GM23338 (cell line): Measurements from ENCODE around the gene MTHFSD. TPM values are rescaled to one million over a fixed set of nuclear protein-coding genes. Genes with fewer than 3 reads are reported as not detected.

Source experiments
- ATAC-seq: fragments of 200-7000 bp; cut with Tn5 transposase; 3 replicates; pipeline ENCODE4 v1.9.1; 2020
- DNase-seq: peaks from one replicate; pipeline ENCODE4 v3.0.0-alpha.2; 2015; ENCODE audit warnings: low spot score
- H2AFZ ChIP-seq: fragments of 200-600 bp; sonication (generic); 2 replicates; pipeline ENCODE4 v1.8.0; 2016; ENCODE audit warnings: antibody characterized with exemption, mild to moderate bottlenecking, moderate library complexity
- H3F3A ChIP-seq: fragments of 200-600 bp; sonication (generic); replicated peaks from 2 replicates; pipeline ENCODE4 v1.8.0; 2017; ENCODE audit warnings: antibody characterized with exemption, mixed run types, low read depth
- H3K27ac ChIP-seq: fragments of 200-600 bp; sonication (generic); 2 replicates; pipeline ENCODE4 v1.6.1; 2016; ENCODE audit warnings: low read depth
- H3K27me3 ChIP-seq: fragments of 200-600 bp; sonication (generic); 2 replicates; pipeline ENCODE4 v1.8.0; 2016; ENCODE audit warnings: mild to moderate bottlenecking, mixed run types, moderate library complexity; ENCODE audit not compliant: insufficient read depth
- H3K36me3 ChIP-seq: fragments of 200-600 bp; sonication (generic); 2 replicates; pipeline ENCODE4 v1.8.0; 2016; ENCODE audit warnings: mild to moderate bottlenecking; ENCODE audit not compliant: insufficient read depth
- H3K4me1 ChIP-seq: fragments of 200-600 bp; sonication (generic); 2 replicates; pipeline ENCODE4 v1.8.0; 2016; ENCODE audit warnings: mild to moderate bottlenecking, moderate library complexity; ENCODE audit not compliant: insufficient read depth
- H3K4me2 ChIP-seq: fragments of 200-600 bp; sonication (generic); 2 replicates; pipeline ENCODE4 v1.7.1; 2017; ENCODE audit warnings: mixed run types
- H3K4me3 ChIP-seq: fragments of 200-600 bp; sonication (generic); 2 replicates; pipeline ENCODE4 v1.6.1; 2016; ENCODE audit warnings: mixed run types
- H3K79me2 ChIP-seq: fragments of 200-600 bp; sonication (generic); replicated peaks from 2 replicates; pipeline ENCODE4 v1.8.0; 2017; ENCODE audit warnings: mild to moderate bottlenecking; ENCODE audit not compliant: insufficient read depth
- H3K9me2 ChIP-seq: fragments of 200-600 bp; sonication (generic); 2 replicates; pipeline ENCODE4 v1.8.0; 2017; ENCODE audit not compliant: insufficient read depth
- H4K20me1 ChIP-seq: fragments of 200-600 bp; sonication (generic); replicated peaks from 2 replicates; pipeline ENCODE4 v1.8.0; 2017; ENCODE audit warnings: mild to moderate bottlenecking; ENCODE audit not compliant: insufficient read depth
- H3K27ac Mint-ChIP-seq: 2 replicates; pipeline ENCODE4 v1.8.0; 2020; ENCODE audit warnings: inconsistent platforms, mild to moderate bottlenecking, moderate library complexity, mixed read lengths
- H3K27me3 Mint-ChIP-seq: 3 replicates; pipeline ENCODE4 v1.8.0; 2022; ENCODE audit warnings: low read depth, mild to moderate bottlenecking, moderate library complexity, mixed read lengths, inconsistent platforms; ENCODE audit not compliant: insufficient read depth, poor library complexity
- H3K36me3 Mint-ChIP-seq: 3 replicates; pipeline ENCODE4 v1.8.0; 2021; ENCODE audit warnings: low read depth, mild to moderate bottlenecking, inconsistent platforms, moderate library complexity, mixed read lengths
- H3K4me1 Mint-ChIP-seq: 3 replicates; pipeline ENCODE4 v1.8.0; 2020; ENCODE audit warnings: mild to moderate bottlenecking, inconsistent platforms, mixed read lengths
- H3K4me3 Mint-ChIP-seq: 3 replicates; pipeline ENCODE4 v1.8.0; 2021; ENCODE audit warnings: moderate library complexity, mild to moderate bottlenecking, inconsistent platforms, mixed read lengths
- H3K9me3 Mint-ChIP-seq: 3 replicates; pipeline ENCODE4 v1.8.0; 2020; ENCODE audit warnings: moderate library complexity, mild to moderate bottlenecking, inconsistent platforms, mixed read lengths
- CREB1 ChIP-seq: fragments of 250-450 bp; sonication (Bioruptor Pico); IDR thresholded peaks from 2 replicates; pipeline ENCODE4 v1.5.0; 2020; ENCODE audit warnings: low read depth, mild to moderate bottlenecking, moderate library complexity
- EZH2 ChIP-seq: fragments of 200-600 bp; sonication (generic); IDR thresholded peaks from one replicate; pipeline ENCODE4 v1.8.0; 2017; ENCODE audit warnings: antibody characterized with exemption, mild to moderate bottlenecking, low read depth; ENCODE audit not compliant: unreplicated experiment
- EZH2phosphoT487 ChIP-seq: fragments of 200-600 bp; sonication (generic); IDR thresholded peaks from one replicate; pipeline ENCODE4 v1.8.1; 2018; ENCODE audit warnings: antibody characterized with exemption; ENCODE audit not compliant: unreplicated experiment
- NANOG ChIP-seq: IDR thresholded peaks from 2 replicates; pipeline ENCODE4 v1.6.1; 2016; ENCODE audit warnings: antibody characterized with exemption, borderline replicate concordance
- POLR2AphosphoS5 ChIP-seq: IDR thresholded peaks from 2 replicates; pipeline ENCODE4 v1.6.1; 2016; ENCODE audit warnings: antibody characterized with exemption, low read depth
- ZNF114 ChIP-seq: fragments of 250-450 bp; sonication (Bioruptor Pico); IDR thresholded peaks from 2 replicates; pipeline ENCODE4 v1.5.0; 2020; ENCODE audit warnings: mild to moderate bottlenecking, moderate library complexity
- polyA plus RNA-seq: library from polyadenylated mRNA; unstranded; fragments of >200 nt; fragmentation: Nextera tagmentation; extraction: Ambion mirVana; gene quantifications from 2 replicates; pipeline ENCODE4 v1.2.1, GENCODE V29; 2016
- total RNA-seq: library from RNA; depleted of rRNA; stranded (reverse); fragments of >200 nt; shearing (Covaris generic); gene quantifications from 2 replicates; pipeline ENCODE4 v1.2.3, GENCODE V29; 2014
- TF ChIP-seq, protein P1 (sequence below), 2 experiments: fragments of 200-600 bp in 1 of 2; sonication (generic) in 1 of 2; conservative IDR thresholded peaks; 2 replicates each; pipeline versions ENCODE4 v1.5.1 to v1.6.1; 2016 to 2017; ENCODE audit warnings: antibody characterized with exemption in 2 of 2, low read depth in 2 of 2, mild to moderate bottlenecking in 2 of 2, moderate library complexity in 1 of 2

Gene MTHFSD
- total and polyA plus RNA-seq, 2 experiments from 2014 or later = 7.2 to 8.1 TPM

GRCh38 chr16:86566601-86566965, 11.5 kb upstream of the MTHFSD start, which contains the start of gene FOXC2 (continued):
- no peak for TF ChIP-seq POLR2AphosphoS5
- TF ChIP-seq, protein P1, sequence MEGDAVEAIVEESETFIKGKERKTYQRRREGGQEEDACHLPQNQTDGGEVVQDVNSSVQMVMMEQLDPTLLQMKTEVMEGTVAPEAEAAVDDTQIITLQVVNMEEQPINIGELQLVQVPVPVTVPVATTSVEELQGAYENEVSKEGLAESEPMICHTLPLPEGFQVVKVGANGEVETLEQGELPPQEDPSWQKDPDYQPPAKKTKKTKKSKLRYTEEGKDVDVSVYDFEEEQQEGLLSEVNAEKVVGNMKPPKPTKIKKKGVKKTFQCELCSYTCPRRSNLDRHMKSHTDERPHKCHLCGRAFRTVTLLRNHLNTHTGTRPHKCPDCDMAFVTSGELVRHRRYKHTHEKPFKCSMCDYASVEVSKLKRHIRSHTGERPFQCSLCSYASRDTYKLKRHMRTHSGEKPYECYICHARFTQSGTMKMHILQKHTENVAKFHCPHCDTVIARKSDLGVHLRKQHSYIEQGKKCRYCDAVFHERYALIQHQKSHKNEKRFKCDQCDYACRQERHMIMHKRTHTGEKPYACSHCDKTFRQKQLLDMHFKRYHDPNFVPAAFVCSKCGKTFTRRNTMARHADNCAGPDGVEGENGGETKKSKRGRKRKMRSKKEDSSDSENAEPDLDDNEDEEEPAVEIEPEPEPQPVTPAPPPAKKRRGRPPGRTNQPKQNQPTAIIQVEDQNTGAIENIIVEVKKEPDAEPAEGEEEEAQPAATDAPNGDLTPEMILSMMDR (conservative IDR thresholded peaks at IDR 0.05; ENCODE audit: low read depth in 2 of 2) = no peak

DNA sequence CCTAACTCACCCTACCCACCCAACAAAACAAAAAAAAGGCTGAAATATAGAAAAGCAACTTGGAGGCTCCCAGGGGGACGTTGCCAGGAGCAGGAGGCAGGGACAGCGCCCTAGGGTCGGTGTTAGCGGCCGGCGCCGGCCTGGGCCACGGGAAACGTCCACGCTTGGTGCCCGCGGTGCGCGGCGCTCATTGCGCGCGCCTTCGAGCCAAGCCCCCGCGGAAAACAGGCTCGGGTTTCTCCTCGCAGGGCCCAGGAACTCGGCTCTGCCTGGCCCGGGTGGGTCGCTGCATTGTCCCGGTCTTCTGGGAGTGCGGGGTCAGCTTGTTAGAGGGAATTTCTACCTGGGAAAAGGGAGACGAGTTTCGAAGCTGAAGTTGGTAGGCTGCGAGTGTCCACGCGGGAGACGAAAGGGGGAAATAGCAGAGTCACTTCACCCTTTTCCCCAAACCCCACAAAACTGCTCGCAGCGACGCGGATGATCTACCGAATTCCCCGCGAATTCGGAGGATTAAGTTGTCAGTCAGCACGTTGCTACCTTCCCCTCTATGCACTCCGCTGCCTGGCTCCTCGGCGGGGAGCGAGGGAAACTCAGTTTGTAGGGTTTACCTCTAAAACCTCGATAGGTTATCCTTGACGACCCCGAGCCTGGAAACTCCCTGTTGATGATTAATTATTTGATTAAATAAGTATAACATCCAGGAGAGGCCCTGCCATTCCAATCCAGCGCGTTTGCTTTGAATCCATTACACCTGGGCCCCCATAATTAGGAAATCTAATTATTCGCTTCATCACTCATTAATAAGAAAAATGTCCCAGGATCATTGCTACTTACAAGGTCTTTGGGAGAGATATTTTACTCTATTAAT, 10.8 kb upstream of the MTHFSD start:
- H3K4me3 ChIP-seq = peak overlapping the region; percentile 49
- DNase-seq = peak; percentile 67
- peaks cover 46% of the 10 kb centered on the region for H3K4me1 ChIP-seq
- peaks cover 7% of the 10 kb centered on the region for H3F3A ChIP-seq
- peaks cover 83% of the 10 kb centered on the region for H3K27me3 ChIP-seq
- ATAC-seq = no peak; the same call in 2 of the 3 replicates
- H3K79me2 ChIP-seq = no peaks in the 10 kb centered on the region
- Mint-ChIP-seq H3K9me3 (peaks cover 5% of the 10 kb centered on the region; the same call in 1 of the 3 replicates), H3K4me1 (peaks cover 43% of the 10 kb centered on the region), H3K27me3 (peaks cover 79% of the 10 kb centered on the region), H3K36me3 (no peaks in the 10 kb centered on the region), H3K27ac (no peak overlapping the region), H3K4me3 (peak overlapping the region; percentile 62)
- peak overlapping the region; percentile 52; the same call in 1 of the 2 replicates for H2AFZ ChIP-seq
- H3K9me2 ChIP-seq = no peaks in the 10 kb centered on the region
- peak; percentile 85 for TF ChIP-seq EZH2
- TF ChIP-seq NANOG = no peak
- peak; percentile 52 for TF ChIP-seq EZH2phosphoT487
- H3K36me3 ChIP-seq = no peaks in the 10 kb centered on the region
- H3K4me2 ChIP-seq = peak overlapping the region; percentile 80
- H4K20me1 ChIP-seq = peaks cover 18% of the 10 kb centered on the region
- no peak overlapping the region for H3K27ac ChIP-seq

DNA sequence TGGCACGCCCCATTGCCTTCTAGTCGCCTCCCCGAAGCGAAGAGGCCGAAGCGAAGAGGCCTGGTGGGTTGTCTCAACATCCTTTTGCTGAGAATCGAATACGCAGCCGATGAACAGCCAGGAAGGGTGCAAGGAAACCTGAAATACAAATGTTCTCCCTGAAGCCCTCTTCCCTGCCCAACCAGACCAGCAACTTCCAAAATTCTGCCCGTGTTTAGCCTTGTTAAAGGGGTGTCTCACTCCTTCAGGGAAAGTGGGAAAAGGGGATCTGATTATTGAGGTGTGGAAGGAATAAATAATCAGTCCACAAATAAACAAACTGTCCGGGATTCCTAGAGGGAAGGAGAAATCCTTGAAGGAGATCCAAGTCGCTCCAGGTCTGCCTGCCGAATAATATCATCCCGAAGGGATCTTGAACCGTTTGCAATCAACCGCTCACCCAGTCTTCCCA, 10.2 kb upstream of the MTHFSD start:
- Histone ChIP-seq H3K27ac (no peak overlapping the region), H3K4me2 (peak overlapping the region; percentile 80), H3K27me3 (peaks cover 77% of the 10 kb centered on the region), H3K79me2 (no peaks in the 10 kb centered on the region), H2AFZ (no peak overlapping the region), H3K36me3 (no peaks in the 10 kb centered on the region), H3F3A (peaks cover 7% of the 10 kb centered on the region), H3K4me1 (peaks cover 39% of the 10 kb centered on the region), H4K20me1 (peaks cover 18% of the 10 kb centered on the region), H3K4me3 (peak overlapping the region; percentile 49), H3K9me2 (no peaks in the 10 kb centered on the region)
- peaks cover 38% of the 10 kb centered on the region for H3K4me1 Mint-ChIP-seq
- H3K27me3 Mint-ChIP-seq = peaks cover 73% of the 10 kb centered on the region
- ATAC-seq = no peak
- H3K4me3 Mint-ChIP-seq = peak overlapping the region; percentile 62
- no peaks in the 10 kb centered on the region for H3K36me3 Mint-ChIP-seq
- H3K27ac Mint-ChIP-seq = no peak overlapping the region
- H3K9me3 Mint-ChIP-seq = peaks cover 5% of the 10 kb centered on the region; the same call in 1 of the 3 replicates
- no peak for TF ChIP-seq CREB1 (CRISPR knock-in tag)
- TF ChIP-seq, protein P1 (conservative IDR thresholded peaks at IDR 0.05; ENCODE audit: low read depth in 2 of 2) = no peak
- peak; percentile 69 for TF ChIP-seq EZH2phosphoT487
- TF ChIP-seq EZH2 = peak; percentile 92
- TF ChIP-seq POLR2AphosphoS5 = no peak
- no peak for TF ChIP-seq ZNF114
- peak; percentile 32 for DNase-seq
